ENCODE results near the gene EFR3B. TPM values are rescaled to one million over a fixed set of nuclear protein-coding genes. Genes with fewer than 3 reads are reported as not detected.

Gene EFR3B
- polyA plus RNA-seq, 3 donors, result not detected

- Histone ChIP-seq H3K4me1 (ENCODE audit: control insufficient read depth in 1 of 2, insufficient read depth in 2 of 2, low read length in 2 of 2) (peaks cover 18 to 20% of the 10 kb centered on the region in 2 donors), H3K9me3 (replicated peaks in 1 of 2; ENCODE audit: control insufficient read depth in 1 of 2, insufficient read depth in 1 of 2, low read length in 2 of 2) (peaks cover 0 to 6% of the 10 kb centered on the region in 2 donors), H4K20me1 (ENCODE audit: insufficient read depth, low read length) (no peaks in the 10 kb centered on the region), H3K79me2 (ENCODE audit: insufficient read depth, low read length) (no peaks in the 10 kb centered on the region), H2AFZ (ENCODE audit: insufficient read depth, low read depth, low read length, poor library complexity, severe bottlenecking) (peak overlapping the region; percentile 50), H3K9ac (ENCODE audit: insufficient read depth, low read length, poor library complexity, severe bottlenecking) (no peak overlapping the region), H3K36me3 (replicated peaks in 1 of 2; ENCODE audit: control insufficient read depth in 1 of 2, insufficient read depth in 2 of 2, low read length in 2 of 2) (no peaks in the 10 kb centered on the region), H3K4me3 (replicated peaks in 1 of 3; ENCODE audit: low read depth in 2 of 3, low read length in 3 of 3) (peak overlapping the region in 1 of 3 experiments; percentile 64), H3K4me2 (replicated peaks; ENCODE audit: extremely low read depth, low read length, poor library complexity, severe bottlenecking) (peak overlapping the region; percentile 99), H3K27ac (ENCODE audit: low read depth in 1 of 2, low read length in 2 of 2) (no peak overlapping the region), H3K27me3 (ENCODE audit: control insufficient read depth in 2 of 2, insufficient read depth in 2 of 2, low read length in 2 of 2) (peaks cover 28 to 52% of the 10 kb centered on the region in 2 donors)
- H3K27ac Mint-ChIP-seq, result peak overlapping the region in 3 of 7 donors; percentile 31 to 54 (median 46)
- H3K9me3 Mint-ChIP-seq, result peaks cover 0 to 15% (median 0%) of the 10 kb centered on the region in 7 donors
- H3K36me3 Mint-ChIP-seq, result peaks cover 0 to 6% of the 10 kb centered on the region in 2 donors
- intact Hi-C loops (cut with micrococcal nuclease), result loop anchor here (5.0 to 10.0 kb wide), 4 partner anchors 64 to 247 kb away; partner anchors contain the start of genes CENPO (in 1 of the 2), DNAJC27 (in 1 of the 2) and PTRHD1 (in 1 of the 2)
- TF ChIP-seq CTCF (IDR thresholded peaks at IDR 0.05), result no peak
- WGBS (ENCODE audit: insufficient coverage), result 3% methylated on average over 24 of the region's 28 CpGs
- peak overlapping the region; percentile 67 to 87 for H3K4me3 Mint-ChIP-seq
- DNase-seq, result peak; percentile 14 to 32 (median 27)
- H3K27me3 Mint-ChIP-seq (ENCODE audit: low read depth in 3 of 3), result peaks cover 51 to 71% (median 59%) of the 10 kb centered on the region in 3 donors
- H3K4me1 Mint-ChIP-seq, result peaks cover 24% of the 10 kb centered on the region
These were observed 459 bp upstream of the EFR3B start for GRCh38 chr2:25041307-25041927.

- no peak for TF ChIP-seq CTCF (IDR thresholded peaks at IDR 0.05)
These were observed 705 bp downstream of the EFR3B start for GRCh38 chr2:25042321-25043240.

More at GRCh38 chr2:25042321-25043240, 705 bp downstream of the EFR3B start:
- Histone ChIP-seq H3K4me2 (replicated peaks; ENCODE audit: extremely low read depth, low read length, poor library complexity, severe bottlenecking) (peak overlapping the region; percentile 99), H3K4me3 (replicated peaks in 1 of 3; ENCODE audit: low read depth in 2 of 3, low read length in 3 of 3) (peak overlapping the region; percentile 38 to 81 (median 40)), H2AFZ (ENCODE audit: insufficient read depth, low read depth, low read length, poor library complexity, severe bottlenecking) (peak overlapping the region; percentile 84), H3K9ac (ENCODE audit: insufficient read depth, low read length, poor library complexity, severe bottlenecking) (peak overlapping the region; percentile 47), H3K36me3 (replicated peaks in 1 of 2; ENCODE audit: control insufficient read depth in 1 of 2, insufficient read depth in 2 of 2, low read length in 2 of 2) (no peaks in the 10 kb centered on the region), H3K9me3 (replicated peaks in 1 of 2; ENCODE audit: control insufficient read depth in 1 of 2, insufficient read depth in 1 of 2, low read length in 2 of 2) (peaks cover 0 to 6% of the 10 kb centered on the region in 2 donors), H3K27me3 (ENCODE audit: control insufficient read depth in 2 of 2, insufficient read depth in 2 of 2, low read length in 2 of 2) (peaks cover 28 to 52% of the 10 kb centered on the region in 2 donors), H3K4me1 (ENCODE audit: control insufficient read depth in 1 of 2, insufficient read depth in 2 of 2, low read length in 2 of 2) (peaks cover 18 to 20% of the 10 kb centered on the region in 2 donors), H4K20me1 (ENCODE audit: insufficient read depth, low read length) (no peaks in the 10 kb centered on the region), H3K79me2 (ENCODE audit: insufficient read depth, low read length) (no peaks in the 10 kb centered on the region), H3K27ac (ENCODE audit: low read depth in 1 of 2, low read length in 2 of 2) (no peak overlapping the region)
- H3K27ac Mint-ChIP-seq, result peak overlapping the region in 1 of 7 donors; percentile 54
- H3K9me3 Mint-ChIP-seq, result peaks cover 0 to 15% (median 0%) of the 10 kb centered on the region in 7 donors
- H3K36me3 Mint-ChIP-seq, result peaks cover 0 to 6% of the 10 kb centered on the region in 2 donors
- intact Hi-C loops (cut with micrococcal nuclease), result loop anchor here (5.0 to 10.0 kb wide), 4 partner anchors 65 to 248 kb away; partner anchors contain the start of genes CENPO (in 1 of the 2), DNAJC27 (in 1 of the 2) and PTRHD1 (in 1 of the 2)
- H3K27me3 Mint-ChIP-seq (ENCODE audit: low read depth in 3 of 3), result peaks cover 53 to 73% (median 57%) of the 10 kb centered on the region in 3 donors
- H3K4me1 Mint-ChIP-seq, result peaks cover 24% of the 10 kb centered on the region
- under 1% methylated on average over 63 of the region's 76 CpGs for WGBS (ENCODE audit: insufficient coverage)
- DNase-seq, result peak in 1 of 3 donors; percentile 17
- peak overlapping the region; percentile 77 to 92 for H3K4me3 Mint-ChIP-seq
